HG03432 (cell line): ENCODE results near the gene SENP1.

Experiments used
- ATAC-seq: cut with Tn5 transposase; IDR thresholded peaks from one replicate; pipeline ENCODE4 v1.9.1; 2021; ENCODE audit warnings: mild to moderate bottlenecking, moderate library complexity; ENCODE audit not compliant: unreplicated experiment

SENP1 gene

GRCh38 chr12:48068457-48068856 lies 37.4 kb downstream of the SENP1 start:
- ATAC-seq, result no peak

GRCh38 chr12:48067250-48067938 lies 38.5 kb downstream of the SENP1 start:
- no peak for ATAC-seq

GRCh38 chr12:48065041-48065440 lies 40.8 kb downstream of the SENP1 start:
- no peak for ATAC-seq

- no peak for ATAC-seq
Measured at GRCh38 chr12:48063530-48063929, 42.3 kb downstream of the SENP1 start.

GRCh38 chr12:48061938-48062719 lies 43.8 kb downstream of the SENP1 start:
- ATAC-seq, result no peak

- ATAC-seq, result no peak
Measured at GRCh38 chr12:48060474-48060873, 45.4 kb downstream of the SENP1 start.

- no peak for ATAC-seq
Measured at GRCh38 chr12:48058771-48059170, 47.1 kb downstream of the SENP1 start.

- no peak for ATAC-seq
Measured at GRCh38 chr12:48054955-48055821, 50.7 kb downstream of the SENP1 start.

GRCh38 chr12:48053883-48054282 lies 52.0 kb downstream of the SENP1 start:
- ATAC-seq, result no peak

GRCh38 chr12:48053122-48053521 lies 52.8 kb downstream of the SENP1 start:
- no peak for ATAC-seq

GRCh38 chr12:48051681-48052080 lies 54.2 kb downstream of the SENP1 start:
- no peak for ATAC-seq

- ATAC-seq, result no peak
Measured at GRCh38 chr12:48050174-48050573, 55.7 kb downstream of the SENP1 start.

GRCh38 chr12:48045965-48046518 lies 59.8 kb downstream of the SENP1 start:
- no peak for ATAC-seq

- no peak for ATAC-seq
Measured at GRCh38 chr12:48045061-48045846, 60.6 kb downstream of the SENP1 start.

- ATAC-seq, result no peak
Measured at GRCh38 chr12:48044396-48044795, 61.5 kb downstream of the SENP1 start.

- no peak for ATAC-seq
Measured at GRCh38 chr12:48043771-48044170, 62.1 kb downstream of the SENP1 start.

GRCh38 chr12:48041591-48042423 lies 64.1 kb downstream of the SENP1 start:
- ATAC-seq, result no peak

GRCh38 chr12:48040354-48040753 lies 65.5 kb downstream of the SENP1 start:
- ATAC-seq, result no peak

GRCh38 chr12:48039151-48039550 lies 66.7 kb downstream of the SENP1 start:
- no peak for ATAC-seq
